Skeletal muscle satellite cell (primary cell): ENCODE results near the gene ANKRD28. TPM values are rescaled to one million over a fixed set of nuclear protein-coding genes. Genes with fewer than 3 reads are reported as not detected.
A peak's percentile ranks its signal among the peaks of the same experiment; 100 is the strongest.
"Not testable (repeated sequence)": the region's sequence is repeated elsewhere in the genome, so short reads cannot be mapped to it uniquely, and the experiment has no call there.

Source experiments
- H3K27me3 ChIP-seq: 2 replicates; pipeline ENCODE4 v1.7.0; 2013; ENCODE audit warnings: low read length; ENCODE audit not compliant: control insufficient read depth, insufficient read depth
- H3K36me3 ChIP-seq: 2 replicates; pipeline ENCODE4 v1.7.0; 2013; ENCODE audit warnings: mild to moderate bottlenecking, control low read depth, low read length; ENCODE audit not compliant: insufficient read depth
- H3K4me1 ChIP-seq: 2 replicates; pipeline ENCODE4 v1.7.0; 2013; ENCODE audit warnings: low read length; ENCODE audit not compliant: control insufficient read depth, insufficient read depth
- H3K4me2 ChIP-seq: 2 replicates; pipeline ENCODE4 v1.7.0; 2013; ENCODE audit warnings: mild to moderate bottlenecking, low read length
- H3K4me3 ChIP-seq: 2 replicates; pipeline ENCODE4 v1.7.0; 2013; ENCODE audit warnings: low read length
- H3K9ac ChIP-seq: 2 replicates; pipeline ENCODE4 v1.7.0; 2013; ENCODE audit warnings: mild to moderate bottlenecking, low read depth, low read length, moderate library complexity
- H3K9me3 ChIP-seq: replicated peaks from 2 replicates; pipeline ENCODE4 v1.7.0; 2013; ENCODE audit warnings: mild to moderate bottlenecking, control low read depth, low read length
- small RNA-seq: library from RNA; depleted of rRNA; stranded (forward); fragments of <200 nt; gene quantifications from one replicate; pipeline ENCODE3, GENCODE V24; 2012

Gene ANKRD28

GRCh38 chr3:15632212-15632580 is 165.6 kb downstream of the ANKRD28 start:
- no peaks in the 10 kb centered on the region for H3K27me3 ChIP-seq
- H3K4me1 ChIP-seq, result peaks cover 64% of the 10 kb centered on the region
- H3K36me3 ChIP-seq, result no peaks in the 10 kb centered on the region
- H3K9ac ChIP-seq, result no peak overlapping the region
- no peak overlapping the region for H3K4me3 ChIP-seq
- H3K9me3 ChIP-seq, result no peaks in the 10 kb centered on the region
- H3K4me2 ChIP-seq, result no peak overlapping the region

DNA sequence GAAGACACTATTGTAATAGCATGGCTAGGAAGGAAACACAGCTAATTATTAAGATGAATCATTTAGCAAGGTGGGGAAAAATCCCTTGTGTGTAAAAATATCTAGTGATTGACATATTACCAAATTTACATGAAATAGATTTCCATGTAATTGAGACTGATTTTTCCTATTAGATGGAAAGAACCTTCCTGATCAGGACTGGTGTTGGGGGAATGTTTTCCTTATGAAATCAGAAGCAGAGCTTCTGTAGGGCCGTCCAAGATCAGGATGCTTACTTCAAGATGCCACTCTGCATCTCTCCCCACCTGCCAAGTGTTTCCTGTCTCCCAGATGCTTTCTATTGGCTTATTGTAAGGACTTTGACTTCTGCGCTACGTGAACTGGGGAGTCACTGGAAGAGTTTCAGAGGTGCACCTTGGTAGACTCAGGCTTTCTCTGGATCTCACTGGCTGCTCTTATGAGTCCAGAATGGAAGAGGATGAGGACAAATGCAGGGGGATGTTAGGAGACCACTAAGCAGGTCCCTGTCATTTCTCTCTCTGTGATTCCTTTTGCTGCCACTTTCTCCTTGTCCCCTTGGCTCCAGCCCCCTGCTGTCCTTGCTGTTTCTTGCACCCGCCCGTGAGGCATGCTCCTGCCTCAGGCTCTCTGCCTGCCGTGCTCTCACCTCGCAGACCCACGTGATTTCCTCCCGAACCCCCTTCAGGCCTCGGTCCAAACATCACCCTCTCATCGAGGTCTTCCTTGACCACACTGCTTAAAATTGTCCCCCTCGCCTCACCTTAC is 166.2 kb downstream of the ANKRD28 start:
- Histone ChIP-seq H3K36me3 (no peaks in the 10 kb centered on the region), H3K9ac (peak overlapping the region; percentile 76), H3K4me2 (peak overlapping the region; percentile 77), H3K9me3 (no peaks in the 10 kb centered on the region), H3K27me3 (no peaks in the 10 kb centered on the region), H3K4me1 (peaks cover 58% of the 10 kb centered on the region), H3K4me3 (no peak overlapping the region)

- H3K4me2 ChIP-seq, result peak overlapping the region; percentile 77
- H3K36me3 ChIP-seq, result no peaks in the 10 kb centered on the region
- no peaks in the 10 kb centered on the region for H3K9me3 ChIP-seq
- peak overlapping the region; percentile 76 for H3K9ac ChIP-seq
- H3K4me1 ChIP-seq, result peaks cover 52% of the 10 kb centered on the region
- no peaks in the 10 kb centered on the region for H3K27me3 ChIP-seq
- H3K4me3 ChIP-seq, result peak overlapping the region; percentile 50
These were observed 167.0 kb downstream of the ANKRD28 start for GRCh38 chr3:15630646-15631350.

DNA sequence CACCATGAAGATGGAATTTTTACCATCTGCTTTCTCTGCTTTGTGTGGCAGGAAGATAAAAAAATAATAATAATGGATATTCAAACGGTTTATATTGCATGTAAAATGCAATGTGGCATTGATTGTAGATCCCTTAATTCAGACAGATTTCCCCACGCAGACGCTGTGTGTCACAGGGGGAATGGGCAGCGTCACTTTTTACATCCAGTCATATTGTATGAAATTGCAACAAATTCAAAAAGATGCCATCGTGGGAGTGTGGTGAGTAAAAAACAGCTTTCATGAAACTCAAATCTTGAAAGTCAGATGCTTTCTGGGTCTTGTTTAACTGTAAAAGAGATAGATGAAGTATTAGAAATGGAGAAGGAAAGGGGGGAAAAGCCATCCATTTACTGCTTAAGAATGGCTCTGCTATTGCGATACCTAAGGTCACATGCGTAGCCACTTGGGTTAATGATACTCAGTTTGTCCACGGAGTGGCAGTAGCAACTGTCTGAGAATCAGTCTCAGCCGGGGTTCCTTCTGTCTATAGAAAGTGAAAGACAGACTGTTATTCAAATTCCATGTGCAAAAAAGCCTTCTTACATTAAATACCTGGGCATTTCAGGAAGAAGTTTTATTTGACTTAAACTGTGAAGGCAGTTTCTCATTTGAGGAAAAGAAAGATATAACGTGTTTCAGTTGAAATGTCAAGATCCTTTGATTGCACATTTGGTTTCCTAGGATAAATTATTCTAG is 167.8 kb downstream of the ANKRD28 start:
- Histone ChIP-seq H3K9me3 (no peaks in the 10 kb centered on the region), H3K4me1 (peaks cover 44% of the 10 kb centered on the region), H3K27me3 (no peaks in the 10 kb centered on the region), H3K36me3 (no peaks in the 10 kb centered on the region), H3K9ac (peak overlapping the region; percentile 76), H3K4me2 (peak overlapping the region; percentile 77), H3K4me3 (peak overlapping the region; percentile 50)

DNA sequence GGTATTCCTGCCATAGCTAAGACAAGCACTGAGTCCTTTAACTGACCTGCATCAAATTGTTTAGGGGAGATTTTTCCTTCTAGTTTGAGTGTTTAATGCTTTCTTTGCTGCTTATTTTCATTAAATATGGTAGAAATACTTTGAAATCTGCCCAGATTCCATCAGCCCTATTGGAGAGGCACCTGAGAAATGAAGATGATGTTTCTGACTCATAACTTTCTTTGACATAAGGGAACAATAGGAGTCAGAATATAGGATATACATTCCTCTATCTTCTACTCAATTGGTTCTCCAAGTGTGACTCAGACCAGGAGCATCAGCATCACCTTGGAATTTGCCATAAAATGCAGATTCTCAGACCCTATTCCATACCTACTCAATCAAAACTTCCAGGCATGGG is 168.8 kb downstream of the ANKRD28 start:
- Histone ChIP-seq H3K4me1 (peaks cover 34% of the 10 kb centered on the region), H3K36me3 (no peaks in the 10 kb centered on the region), H3K4me2 (no peak overlapping the region), H3K9me3 (no peaks in the 10 kb centered on the region), H3K27me3 (no peaks in the 10 kb centered on the region), H3K4me3 (no peak overlapping the region), H3K9ac (no peak overlapping the region)

DNA sequence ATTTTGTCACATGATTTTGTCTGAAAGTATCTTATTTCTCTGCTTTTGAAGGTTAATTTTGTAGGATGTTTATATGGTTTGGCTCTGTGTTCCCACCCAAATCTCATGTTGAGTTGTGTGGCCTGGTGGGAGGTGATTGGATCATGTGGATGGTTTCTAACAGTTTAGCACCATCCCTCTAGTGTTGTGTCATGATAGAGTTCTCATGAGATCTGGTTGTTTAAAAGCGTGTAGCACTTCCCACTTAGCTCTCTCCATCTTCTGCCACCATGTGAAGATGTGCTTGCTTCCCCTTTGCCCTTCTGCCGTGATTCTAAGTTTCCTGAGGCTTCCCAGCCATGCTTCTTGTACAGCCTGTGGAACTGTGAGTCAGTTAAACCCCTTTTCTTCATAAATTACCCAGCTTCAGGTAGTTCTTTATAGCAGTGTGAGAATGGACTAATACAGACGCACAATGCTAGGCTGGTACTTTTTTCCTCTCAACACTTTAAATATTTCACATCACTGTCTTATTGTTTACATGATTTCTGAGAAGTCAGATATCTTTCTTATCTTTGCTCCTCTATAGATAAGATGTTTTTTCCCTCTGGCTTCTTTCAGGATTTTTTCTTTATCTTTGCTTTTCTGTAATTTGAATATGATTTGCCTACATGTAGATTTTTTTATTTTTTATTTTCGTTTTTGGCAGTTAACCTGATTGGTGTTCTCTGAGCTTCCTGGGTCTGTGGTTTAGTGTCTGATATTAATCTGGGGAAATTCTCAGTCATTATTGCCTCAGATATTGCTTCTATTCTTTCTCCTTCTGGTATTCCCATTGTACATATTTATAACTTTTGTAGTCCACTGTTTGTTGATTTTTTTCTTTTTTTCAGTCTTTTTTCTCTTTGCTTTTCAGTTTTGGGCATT is 174.0 kb downstream of the ANKRD28 start:
- no peak overlapping the region for H3K9ac ChIP-seq
- H3K9me3 ChIP-seq, result peaks cover 6% of the 10 kb centered on the region
- H3K36me3 ChIP-seq, result no peaks in the 10 kb centered on the region
- H3K4me1 ChIP-seq, result no peaks in the 10 kb centered on the region
- H3K4me2 ChIP-seq, result no peak overlapping the region
- H3K27me3 ChIP-seq, result no peaks in the 10 kb centered on the region
- H3K4me3 ChIP-seq, result no peak overlapping the region

GRCh38 chr3:15619659-15620464 is 177.9 kb downstream of the ANKRD28 start:
- not testable (repeated sequence) for H3K27me3 ChIP-seq, H3K4me2 ChIP-seq, H3K4me1 ChIP-seq, H3K4me3 ChIP-seq, H3K9me3 ChIP-seq, H3K9ac ChIP-seq, H3K36me3 ChIP-seq

Small RNA genes within 50 kb of the gene (small RNA-seq; reads per million reads assigned to genes)
- gene MIR3134 (not detected), gene RN7SL4P (0.21 reads per million)
